Measurements from ENCODE around the gene BCAP29. TPM values are rescaled to one million over a fixed set of nuclear protein-coding genes. Genes with fewer than 3 reads are reported as not detected.

BCAP29 gene
- total and polyA plus RNA-seq, 2 donors (not counting 3 experiments of a cell fraction or from before 2014, with no cell fraction given) = 122 to 162 TPM

DNA sequence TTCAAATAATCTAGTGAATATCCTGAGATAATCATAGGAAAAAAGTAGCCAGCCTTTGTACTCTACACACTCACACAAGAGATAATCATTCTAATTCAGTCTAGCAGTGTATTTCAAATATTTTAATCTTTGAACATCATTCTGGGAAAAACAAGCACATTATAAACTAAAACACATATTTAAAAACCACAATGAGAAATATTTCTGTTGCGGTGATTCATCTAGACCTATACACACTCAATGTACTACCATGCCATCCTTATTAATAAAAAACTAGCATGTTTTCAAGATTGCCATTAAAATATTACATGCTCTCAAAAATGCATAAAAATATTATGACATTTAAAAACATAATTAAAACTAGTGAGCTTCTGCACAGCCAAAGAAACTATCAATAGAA, 28.1 kb upstream of the BCAP29 start:
- dilution Hi-C loops (cut with MboI; ENCODE audit: extremely low pct_ligation_motif_present, low sequenced_read_pairs) = no loop called here
- Histone ChIP-seq H4K20me1 (replicated peaks; ENCODE audit: control insufficient read depth, extremely low read depth, insufficient read depth, low read length) (peaks cover 2% of the 10 kb centered on the region), H3K36me3 (ENCODE audit: control insufficient read depth in 2 of 2, extremely low read depth in 1 of 2, insufficient read depth in 2 of 2, low read length in 2 of 2) (peaks cover 0 to 11% of the 10 kb centered on the region in 2 experiments), H3K4me1 (ENCODE audit: control insufficient read depth, extremely low read depth, insufficient read depth, low read length) (no peaks in the 10 kb centered on the region), H3K9ac (replicated peaks; ENCODE audit: extremely low read depth, insufficient read depth, low read length) (no peak overlapping the region), H3K27ac (ENCODE audit: insufficient read depth, low read depth, low read length) (no peak overlapping the region), H3K9me1 (replicated peaks; ENCODE audit: control insufficient read depth, extremely low read depth, insufficient read depth, low read length) (no peaks in the 10 kb centered on the region), H2AFZ (ENCODE audit: low read depth, low read length) (no peak overlapping the region), H3K79me2 (ENCODE audit: control insufficient read depth, insufficient read depth, low read length) (peaks cover 28% of the 10 kb centered on the region), H3K9me3 (replicated peaks; ENCODE audit: control insufficient read depth, insufficient read depth, low read length) (no peaks in the 10 kb centered on the region), H3K27me3 (ENCODE audit: control insufficient read depth in 2 of 2, insufficient read depth in 2 of 2, low read length in 2 of 2) (no peaks in the 10 kb centered on the region), H3K4me2 (ENCODE audit: insufficient read depth, low read length) (no peak overlapping the region), H3K4me3 (replicated peaks in 1 of 3; ENCODE audit: insufficient read depth in 1 of 3, low read depth in 1 of 3, low read length in 3 of 3) (no peak overlapping the region)
- TF ChIP-seq EZH2 (IDR thresholded peaks at IDR 0.05; ENCODE audit: borderline replicate concordance, low read depth, low read length, severe bottlenecking) (no peak), FOS (IDR thresholded peaks at IDR 0.05; ENCODE audit: borderline replicate concordance, insufficient read depth, low read length) (no peak), JUN (IDR thresholded peaks at IDR 0.05; ENCODE audit: borderline replicate concordance, insufficient read depth, insufficient read length, low read depth) (no peak), POLR2AphosphoS5 (IDR thresholded peaks at IDR 0.05; ENCODE audit: insufficient read depth, low read depth, low read length) (no peak), MYC (IDR thresholded peaks at IDR 0.05; ENCODE audit: low read depth, low read length) (no peak)
- TF ChIP-seq, protein P1, sequence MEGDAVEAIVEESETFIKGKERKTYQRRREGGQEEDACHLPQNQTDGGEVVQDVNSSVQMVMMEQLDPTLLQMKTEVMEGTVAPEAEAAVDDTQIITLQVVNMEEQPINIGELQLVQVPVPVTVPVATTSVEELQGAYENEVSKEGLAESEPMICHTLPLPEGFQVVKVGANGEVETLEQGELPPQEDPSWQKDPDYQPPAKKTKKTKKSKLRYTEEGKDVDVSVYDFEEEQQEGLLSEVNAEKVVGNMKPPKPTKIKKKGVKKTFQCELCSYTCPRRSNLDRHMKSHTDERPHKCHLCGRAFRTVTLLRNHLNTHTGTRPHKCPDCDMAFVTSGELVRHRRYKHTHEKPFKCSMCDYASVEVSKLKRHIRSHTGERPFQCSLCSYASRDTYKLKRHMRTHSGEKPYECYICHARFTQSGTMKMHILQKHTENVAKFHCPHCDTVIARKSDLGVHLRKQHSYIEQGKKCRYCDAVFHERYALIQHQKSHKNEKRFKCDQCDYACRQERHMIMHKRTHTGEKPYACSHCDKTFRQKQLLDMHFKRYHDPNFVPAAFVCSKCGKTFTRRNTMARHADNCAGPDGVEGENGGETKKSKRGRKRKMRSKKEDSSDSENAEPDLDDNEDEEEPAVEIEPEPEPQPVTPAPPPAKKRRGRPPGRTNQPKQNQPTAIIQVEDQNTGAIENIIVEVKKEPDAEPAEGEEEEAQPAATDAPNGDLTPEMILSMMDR (IDR thresholded peaks at IDR 0.05; ENCODE audit: extremely low read depth in 1 of 2, insufficient read depth in 1 of 2, low read depth in 1 of 2, low read length in 2 of 2) = no peak
- TF ChIP-seq, protein P2, sequence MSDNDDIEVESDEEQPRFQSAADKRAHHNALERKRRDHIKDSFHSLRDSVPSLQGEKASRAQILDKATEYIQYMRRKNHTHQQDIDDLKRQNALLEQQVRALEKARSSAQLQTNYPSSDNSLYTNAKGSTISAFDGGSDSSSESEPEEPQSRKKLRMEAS (IDR thresholded peaks at IDR 0.05; ENCODE audit: insufficient read depth, insufficient read length) = no peak
- FAIRE-seq (no peak), DNase-seq (ENCODE audit: low read depth, low spot score) (no peak)
- intact Hi-C loops (cut with micrococcal nuclease) = no loop called here
- no TSS peak for BruUV-seq (replicated peaks)
- CTCF ChIA-PET = interaction anchor here (1.7 kb wide), 1 partner anchor 51 kb away, joined by 4 read pairs; no protein-coding TSS in a partner anchor
- POLR2A ChIA-PET = no interaction called here

Measured in endothelial cell of umbilical vein (primary cell).